Measurements from ENCODE around the gene IFFO2.
A peak's percentile ranks its signal among the peaks of the same experiment; 100 is the strongest.

Gene IFFO2

DNA sequence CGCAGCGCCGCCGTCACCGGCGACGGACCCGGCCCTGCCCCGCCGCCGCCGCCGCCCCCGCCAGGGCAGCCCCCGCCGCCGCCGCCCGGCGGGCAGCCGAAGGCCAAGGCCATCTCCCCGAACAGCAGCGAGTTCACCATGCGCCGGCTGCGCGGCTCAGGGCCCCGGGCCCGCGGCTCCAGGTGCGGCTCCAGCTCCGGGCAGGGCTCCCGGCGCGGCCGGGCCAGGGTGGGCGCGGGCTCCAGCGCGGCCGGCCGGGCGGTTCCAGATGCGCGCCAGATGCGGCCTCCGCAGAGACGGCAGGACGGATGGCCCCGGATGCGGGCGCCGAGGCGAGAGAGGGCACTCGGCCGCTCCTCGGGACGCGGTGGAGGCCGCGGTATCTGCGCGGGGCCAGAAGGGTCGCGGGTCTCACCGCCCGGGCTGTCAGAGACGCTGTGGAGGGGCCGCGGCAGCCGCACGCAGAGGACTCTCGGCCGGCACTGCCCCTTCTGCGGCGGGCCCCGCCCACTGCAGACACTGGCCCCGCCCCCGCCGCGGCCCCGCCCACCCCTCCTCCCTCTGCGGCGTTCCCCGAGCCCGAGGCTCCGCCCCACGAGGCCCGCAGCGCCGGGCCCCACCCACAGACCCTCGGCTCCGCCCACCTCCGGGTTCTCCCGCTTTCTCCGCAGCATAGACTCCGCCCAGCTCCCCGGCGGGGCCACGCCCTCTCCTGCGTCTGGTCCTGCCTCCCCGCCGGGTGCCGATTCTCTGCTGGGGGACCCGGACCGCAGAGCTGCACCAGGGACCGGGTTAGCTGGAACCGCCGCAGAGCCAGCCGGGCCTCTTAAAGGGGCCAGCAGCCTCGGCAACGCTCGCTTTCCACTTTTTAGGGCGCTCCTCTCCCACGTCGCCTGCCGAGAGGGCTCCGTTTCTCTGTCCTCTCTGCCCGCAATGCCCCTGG, at the start of gene IFFO2:
Gene IFFO2 (minus strand): TSS at position 484 of the 943 bp plus-strand sequence. CDS start 344 bp downstream, at position 140.
- peak; percentile 99 for DNase-seq

DNA sequence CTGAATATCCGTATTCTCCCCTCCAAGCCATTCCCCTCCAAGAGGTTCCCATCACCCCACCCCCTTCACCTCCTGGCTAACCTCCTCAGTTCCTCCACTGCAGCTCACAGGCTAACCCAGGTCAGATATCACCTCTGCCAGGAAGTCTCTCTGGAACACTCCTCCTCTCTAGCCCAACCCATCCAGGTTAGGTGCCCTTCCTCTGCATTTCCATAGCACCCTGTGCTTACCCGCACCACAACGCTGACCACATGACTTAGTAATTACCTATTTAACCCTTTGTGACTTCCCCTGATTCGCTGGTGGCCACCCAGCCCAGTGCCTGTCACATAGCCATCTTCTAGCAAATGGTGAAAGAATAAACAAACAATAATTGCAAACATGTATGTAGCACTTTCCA, 49.5 kb upstream of the IFFO2 start:
- DNase-seq = peak; percentile 51

DNA sequence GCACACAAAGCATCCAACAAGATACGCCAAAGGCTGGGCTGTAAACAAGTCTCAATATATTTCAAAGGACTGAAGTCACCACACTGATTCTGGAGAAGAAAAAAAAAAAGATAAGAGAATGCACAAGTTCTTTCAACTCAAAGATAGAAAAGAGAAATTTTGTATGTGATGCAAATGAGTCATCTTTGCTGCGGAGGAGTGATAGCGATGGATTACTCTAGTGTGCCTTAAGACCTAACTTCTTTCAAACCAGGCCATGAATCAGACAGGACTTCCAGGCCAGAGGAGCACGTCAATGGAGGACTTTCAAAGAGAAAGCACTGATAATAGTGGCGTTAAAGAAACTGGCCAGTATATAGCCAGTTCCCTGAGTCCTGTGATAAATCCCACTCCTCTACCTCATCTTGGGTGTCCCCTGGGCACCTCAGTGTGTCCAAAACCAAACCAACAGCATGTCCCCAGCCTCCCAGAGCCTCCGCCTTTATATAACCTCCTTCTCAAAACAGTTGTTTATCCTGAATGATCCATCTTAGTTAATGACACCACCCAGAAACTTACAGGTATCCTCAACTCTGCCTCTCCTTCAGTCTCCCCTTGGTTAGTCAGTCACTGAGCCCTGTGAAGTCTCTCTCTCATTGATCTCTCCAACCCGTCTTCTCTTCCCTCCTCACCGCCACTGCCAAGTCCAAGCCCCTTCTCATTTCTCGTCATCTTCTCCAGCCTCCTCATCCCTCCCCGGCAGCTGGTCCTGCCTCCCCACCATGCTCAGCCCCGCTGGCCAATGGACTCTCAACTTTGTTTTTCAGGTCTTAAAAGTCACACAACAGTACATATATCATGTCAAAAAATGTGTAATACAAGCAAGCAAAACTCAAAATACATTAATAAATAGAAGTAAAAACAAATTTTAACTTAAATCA, 47.2 kb upstream of the IFFO2 start:
- peak; percentile 53 for DNase-seq

DNA sequence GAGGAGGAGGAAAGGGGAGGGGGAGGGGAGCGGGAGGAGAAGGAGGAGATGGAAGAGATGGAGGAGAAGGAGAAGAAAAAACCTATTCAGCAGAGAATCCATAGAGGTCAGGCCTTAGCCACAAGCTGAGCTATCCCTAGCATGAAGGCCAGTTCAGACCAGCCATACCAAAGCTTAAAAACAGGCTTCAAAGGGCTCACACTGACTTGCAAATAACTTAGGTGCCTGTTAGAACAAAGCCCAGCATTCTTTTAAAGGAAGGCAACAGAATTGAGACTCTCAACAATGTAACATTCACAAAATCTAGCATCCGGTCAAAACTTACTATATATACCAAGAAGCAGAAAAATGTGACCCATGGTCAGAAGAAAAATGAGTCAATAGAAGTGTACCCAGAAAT, 43.6 kb upstream of the IFFO2 start:
- no peak for DNase-seq

DNA sequence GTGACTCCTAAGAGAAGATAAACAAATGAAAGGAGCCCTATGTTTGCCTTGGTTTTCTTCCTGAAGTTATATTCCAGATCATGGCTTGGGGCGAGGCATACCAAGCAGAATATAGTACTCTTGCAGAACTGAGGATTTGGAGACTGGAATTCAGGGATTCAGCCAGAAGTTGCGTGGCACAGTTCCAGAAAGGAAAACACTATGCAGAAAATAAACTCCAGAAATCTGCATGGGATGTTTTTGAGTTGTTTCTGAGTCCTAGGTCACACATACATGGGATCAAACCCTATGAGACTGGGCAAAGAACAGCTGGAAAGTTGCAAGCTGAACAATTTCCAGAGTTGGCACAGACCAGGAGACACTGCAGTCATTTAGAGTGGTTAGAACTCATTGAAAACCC, 42.9 kb upstream of the IFFO2 start:
- DNase-seq = no peak

DNA sequence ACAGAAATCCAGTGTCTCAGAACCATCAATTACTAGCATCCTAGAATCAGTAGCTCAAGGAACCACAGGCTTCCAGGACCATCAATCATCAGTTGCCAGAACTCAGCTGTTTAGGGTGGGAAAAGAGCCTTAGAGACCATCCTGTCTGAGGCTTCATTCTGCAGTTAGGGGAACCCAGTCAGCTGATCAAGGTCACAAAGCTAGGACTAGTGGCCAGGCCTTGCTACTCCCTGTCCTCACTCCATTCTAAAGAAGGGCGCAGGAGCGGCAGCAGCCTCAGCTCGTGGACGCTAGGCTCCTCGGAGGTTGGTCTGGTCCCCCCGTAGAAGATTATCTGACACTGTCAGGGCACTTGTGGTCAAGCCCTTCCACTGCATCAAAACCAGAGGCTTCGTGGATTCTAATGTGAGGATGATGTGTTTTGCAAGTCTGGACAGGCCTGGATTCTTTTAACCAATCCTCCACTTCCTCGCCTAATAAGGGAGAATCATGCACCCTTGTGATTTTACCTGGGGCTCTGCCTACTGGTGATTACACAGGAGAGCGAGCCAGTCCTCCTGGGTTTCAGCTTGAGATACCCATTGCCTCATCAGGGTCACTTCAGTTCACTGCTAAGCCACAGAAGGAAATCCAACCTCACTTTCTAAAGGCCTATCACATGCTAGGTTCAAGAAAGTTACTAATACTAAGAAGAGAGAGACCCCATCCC, 41.7 kb upstream of the IFFO2 start:
- DNase-seq = peak; percentile 37

DNA sequence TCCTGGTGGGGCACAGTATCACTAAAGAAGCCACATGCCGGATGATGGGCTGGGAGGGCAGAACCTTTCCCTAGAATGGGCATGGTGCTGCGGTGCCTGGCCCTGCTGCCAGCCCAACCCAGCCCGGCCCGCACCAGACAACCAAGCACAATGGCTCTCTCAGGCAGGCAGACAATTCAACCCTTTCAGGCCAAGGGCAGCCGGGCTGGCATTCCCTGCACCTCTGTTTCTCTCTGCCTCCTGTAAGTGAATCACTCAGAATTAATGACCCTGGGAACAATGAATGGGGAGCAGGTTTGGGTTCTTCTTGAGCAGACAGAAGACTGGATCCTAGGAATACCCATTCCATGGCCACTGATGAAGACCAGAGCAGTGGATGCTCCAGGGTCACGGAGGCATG, 41.0 kb upstream of the IFFO2 start:
- DNase-seq = peak; percentile 40

DNA sequence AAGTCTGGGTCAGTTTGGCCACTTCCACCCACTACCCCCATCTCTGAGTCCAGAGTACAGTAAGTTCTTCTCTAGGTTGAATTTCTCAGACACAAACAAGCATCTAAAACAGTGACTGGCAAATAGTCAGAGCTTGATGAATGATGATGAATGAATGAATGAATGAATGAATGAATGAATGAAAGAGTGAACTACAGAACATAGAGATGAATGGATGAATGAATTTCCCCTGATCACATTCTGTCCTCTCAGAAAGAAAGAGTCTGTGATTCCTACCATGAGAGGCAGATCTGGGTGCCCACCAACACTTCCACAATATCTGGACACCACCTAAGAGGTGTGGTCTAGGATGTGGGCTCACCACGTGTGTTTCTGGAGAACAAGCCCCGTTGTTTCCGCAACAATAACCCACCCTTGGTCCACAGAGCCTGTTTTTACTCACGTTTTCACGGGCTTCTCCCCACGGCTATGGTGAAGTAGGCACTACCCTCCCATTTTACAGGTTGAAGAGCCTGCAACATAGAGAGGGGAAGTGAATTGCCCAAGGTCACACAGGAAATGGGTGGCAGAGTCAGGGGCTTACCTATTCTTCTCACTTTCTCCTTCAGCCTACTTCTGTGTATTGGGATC, 40.2 kb upstream of the IFFO2 start:
- peak; percentile 44 for DNase-seq

DNA sequence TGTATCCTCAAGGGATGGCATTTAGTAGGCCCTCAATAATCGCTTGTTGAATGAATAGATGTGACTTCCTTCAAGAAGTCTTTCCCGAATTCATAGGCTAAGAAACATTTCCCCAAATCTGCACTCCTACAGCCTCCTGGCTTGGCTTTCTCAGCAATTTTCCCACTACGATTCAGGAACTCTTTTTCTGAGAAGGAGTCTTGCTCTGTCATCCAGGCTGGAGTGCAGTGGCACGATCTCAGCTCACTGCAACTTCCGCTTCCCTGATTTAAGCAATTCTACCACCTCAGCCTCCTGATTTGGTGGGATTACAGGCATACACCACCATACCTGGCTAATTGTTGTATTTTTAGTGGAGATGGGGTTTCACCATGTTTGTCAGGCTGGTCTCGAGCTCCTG, 37.9 kb upstream of the IFFO2 start:
- peak; percentile 22 for DNase-seq

DNA sequence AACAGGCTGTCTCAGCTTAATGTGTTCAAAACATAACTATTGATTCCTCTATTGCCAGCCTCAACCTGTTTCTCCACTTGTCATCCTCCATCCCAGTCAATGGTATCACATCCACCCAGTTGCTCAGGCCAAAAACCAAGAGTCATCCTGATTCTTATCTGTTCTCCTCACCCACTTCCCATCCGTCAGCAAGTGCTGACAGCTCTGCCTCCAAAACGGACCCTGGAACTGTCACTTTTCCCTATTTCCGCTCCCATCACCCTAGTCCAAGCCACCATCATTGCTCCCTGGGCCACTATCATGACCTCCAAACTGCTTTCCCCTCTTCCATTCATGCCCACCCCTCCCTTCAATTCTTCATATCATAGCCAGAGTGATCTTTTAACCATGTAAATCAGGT, 36.2 kb upstream of the IFFO2 start:
- peak; percentile 3 for DNase-seq

DNA sequence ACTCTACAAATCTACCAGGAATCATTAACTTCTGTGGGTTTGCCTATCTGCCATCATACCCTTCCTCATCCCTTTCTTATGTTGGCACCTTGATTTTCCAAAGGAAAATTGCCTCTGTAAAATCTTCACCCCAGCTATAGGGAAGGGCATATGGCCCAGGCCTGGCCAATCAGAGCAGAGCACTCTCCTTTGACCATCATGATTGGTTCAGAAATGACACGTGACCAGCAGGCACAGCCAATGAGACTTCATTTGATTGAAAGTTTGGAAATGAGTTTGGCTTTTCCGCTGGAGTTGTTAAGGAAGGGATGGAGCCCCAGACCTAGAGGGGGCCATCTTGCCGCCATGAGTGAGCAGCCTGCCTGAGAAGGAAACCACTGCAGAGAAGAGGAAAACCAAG, 35.1 kb upstream of the IFFO2 start:
- peak; percentile 29 for DNase-seq

DNA sequence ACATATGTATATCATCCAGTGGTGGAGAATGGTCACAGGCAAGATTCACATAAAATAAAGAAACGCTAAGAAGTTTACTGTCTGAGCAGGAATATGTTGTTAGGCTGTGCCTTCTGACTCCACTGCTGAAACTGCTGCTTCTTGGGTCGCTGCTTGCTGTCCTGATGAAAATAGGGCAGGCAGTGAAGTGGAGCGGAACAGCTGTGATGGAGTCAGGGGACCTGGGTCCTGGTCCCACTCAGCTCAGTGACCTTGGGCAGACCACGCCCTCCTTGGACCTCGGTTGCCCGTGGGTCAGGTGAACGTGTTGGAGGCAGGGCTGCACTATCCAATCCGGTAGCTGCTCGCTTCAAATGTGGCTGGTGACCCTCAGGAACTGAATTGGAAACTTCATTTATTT, 33.4 kb upstream of the IFFO2 start:
- peak; percentile 22 for DNase-seq

DNA sequence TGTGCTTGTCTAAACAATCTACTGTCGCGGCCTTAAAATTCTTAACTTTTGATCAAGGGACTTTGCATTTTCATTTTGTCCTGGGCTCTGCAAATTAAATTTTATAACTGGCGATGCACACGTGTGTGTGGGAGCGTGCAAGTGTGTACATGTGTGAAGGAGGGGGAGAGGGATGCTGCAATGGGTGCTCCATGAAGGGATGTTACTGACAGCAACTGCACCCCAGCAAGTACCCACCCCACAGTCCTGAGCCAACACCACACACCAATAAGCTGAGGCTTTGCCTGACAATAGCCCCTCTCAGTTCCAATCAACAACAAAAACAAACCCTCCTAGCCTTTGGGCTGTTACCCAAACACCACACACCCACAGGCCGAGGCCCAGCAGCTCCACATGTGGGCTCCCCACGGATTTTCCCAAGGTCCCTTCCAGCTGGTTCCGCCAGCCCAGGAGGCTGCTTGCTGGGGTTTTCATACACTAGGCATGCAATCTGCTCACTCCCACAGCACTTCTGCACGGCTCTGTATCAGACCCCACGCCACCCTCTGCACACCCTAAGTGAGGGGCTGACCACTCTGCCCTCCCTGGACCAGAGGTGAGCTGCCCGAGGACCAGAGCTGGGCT, 32.8 kb upstream of the IFFO2 start:
- peak; percentile 15 for DNase-seq

DNA sequence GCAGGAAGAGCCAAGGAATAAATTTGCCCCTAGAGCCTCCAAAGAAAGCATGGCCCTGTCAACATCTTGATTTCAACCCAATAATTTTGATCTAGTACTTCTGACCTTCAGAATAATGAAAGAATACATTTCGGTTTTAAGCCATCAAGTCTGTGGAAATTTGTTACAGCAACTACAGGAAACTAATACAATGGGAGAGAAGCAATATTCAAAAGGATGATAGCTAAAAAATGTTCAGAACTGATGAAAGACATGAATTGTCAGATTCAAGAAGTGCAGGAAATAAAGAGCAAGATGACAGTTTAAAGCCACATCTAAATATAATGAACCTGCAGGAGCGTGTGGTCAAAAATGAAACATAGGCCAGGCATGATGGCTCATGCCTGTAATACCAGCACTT, 24.8 kb upstream of the IFFO2 start:
- no peak for DNase-seq

DNA sequence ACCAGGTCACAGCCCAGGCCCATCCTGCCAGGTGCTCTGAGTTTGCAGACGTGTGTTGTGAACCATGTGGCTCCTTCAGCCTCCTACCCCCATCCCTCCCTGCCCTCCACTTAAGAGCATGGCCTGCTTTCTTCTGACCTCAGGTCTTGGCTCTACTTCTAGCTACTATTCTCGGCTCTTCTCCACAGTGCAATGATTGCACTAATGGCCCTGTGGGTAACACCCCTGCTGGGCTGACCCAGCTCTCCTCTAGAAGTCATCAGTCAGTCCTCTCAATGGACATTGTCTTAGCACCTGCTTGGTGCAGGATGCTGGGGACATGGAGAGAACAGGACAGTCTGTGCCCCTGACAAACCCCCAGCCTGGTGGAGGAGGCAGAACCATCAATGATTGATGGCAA, 22.2 kb upstream of the IFFO2 start:
- DNase-seq = no peak

DNA sequence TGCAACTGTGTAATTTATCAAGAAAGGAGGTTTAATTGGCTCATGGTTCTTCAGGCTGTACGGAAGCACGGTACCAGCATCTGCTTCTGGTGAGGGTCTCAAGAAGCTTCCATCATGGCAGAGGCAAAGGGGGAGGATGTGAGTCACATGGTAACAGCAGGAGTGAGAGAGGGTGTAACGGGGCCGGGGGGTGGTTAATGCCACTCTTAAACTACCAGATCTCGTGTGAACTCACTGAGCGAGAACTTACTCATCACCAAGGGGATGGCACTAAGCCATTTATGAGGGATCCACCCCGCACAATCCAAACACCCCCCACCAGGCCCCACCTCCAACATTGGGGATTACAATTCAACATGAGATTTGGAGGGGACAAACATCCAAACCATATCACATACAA, 21.0 kb upstream of the IFFO2 start:
- peak; percentile 42 for DNase-seq

DNA sequence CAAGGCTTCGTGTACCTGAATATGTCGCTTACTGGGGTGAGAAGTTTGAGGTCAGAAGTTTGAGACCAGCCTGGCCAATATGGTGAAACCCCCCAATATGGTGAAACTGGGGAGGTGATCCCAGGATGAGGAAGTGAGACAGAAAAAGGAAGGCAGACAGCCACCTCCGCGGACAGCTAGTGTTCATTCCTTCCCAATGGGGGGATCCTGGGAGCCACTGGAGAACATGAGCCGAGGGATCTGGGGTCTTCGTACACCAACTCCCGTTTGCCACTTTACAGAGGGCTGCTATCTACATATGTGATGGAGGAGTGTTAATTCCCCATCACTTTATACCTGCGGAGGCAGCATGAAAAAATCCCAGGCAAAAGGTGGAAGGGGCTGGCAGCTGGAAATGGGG, 19.6 kb upstream of the IFFO2 start:
- peak; percentile 34 for DNase-seq

DNA sequence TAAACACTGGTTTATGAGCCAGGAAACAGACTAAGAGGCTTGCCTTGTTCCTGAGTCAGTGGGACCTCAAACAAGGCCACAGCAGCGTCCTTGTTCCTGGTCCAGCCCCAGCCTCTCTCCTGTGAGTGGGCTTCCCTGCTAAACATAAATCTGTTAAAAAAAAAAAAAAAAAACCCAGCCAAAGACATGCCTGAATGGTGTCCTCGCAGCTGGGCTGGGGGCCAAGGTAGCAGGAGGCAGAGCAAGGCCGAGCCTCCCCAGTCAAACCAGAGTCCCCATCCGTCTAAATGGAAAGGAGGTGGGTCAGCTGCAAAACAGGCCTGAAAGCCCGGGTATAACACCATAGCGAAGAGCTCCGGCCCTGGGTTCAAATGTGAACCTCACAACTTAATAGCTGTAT, 18.1 kb upstream of the IFFO2 start:
- DNase-seq = no peak

DNA sequence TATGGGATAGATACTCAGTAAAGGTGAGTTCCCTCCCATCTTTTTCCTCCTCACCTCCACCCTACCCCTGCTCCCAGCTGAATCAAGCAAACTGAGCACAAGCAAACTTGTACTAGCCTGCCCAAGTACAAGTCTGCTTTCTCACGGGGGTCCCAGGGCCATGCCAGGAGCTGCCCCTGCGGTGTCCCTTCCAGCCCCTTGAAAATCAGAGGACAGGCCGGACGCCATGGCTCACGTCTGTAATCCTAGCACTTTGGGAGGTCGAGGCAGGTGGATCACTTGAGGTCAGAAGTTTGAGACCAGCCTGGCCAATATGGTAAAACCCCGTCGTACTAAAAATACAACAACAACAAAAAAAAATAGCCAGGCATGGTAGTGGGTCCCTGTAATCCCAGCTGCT, 17.5 kb upstream of the IFFO2 start:
- DNase-seq = no peak

DNA sequence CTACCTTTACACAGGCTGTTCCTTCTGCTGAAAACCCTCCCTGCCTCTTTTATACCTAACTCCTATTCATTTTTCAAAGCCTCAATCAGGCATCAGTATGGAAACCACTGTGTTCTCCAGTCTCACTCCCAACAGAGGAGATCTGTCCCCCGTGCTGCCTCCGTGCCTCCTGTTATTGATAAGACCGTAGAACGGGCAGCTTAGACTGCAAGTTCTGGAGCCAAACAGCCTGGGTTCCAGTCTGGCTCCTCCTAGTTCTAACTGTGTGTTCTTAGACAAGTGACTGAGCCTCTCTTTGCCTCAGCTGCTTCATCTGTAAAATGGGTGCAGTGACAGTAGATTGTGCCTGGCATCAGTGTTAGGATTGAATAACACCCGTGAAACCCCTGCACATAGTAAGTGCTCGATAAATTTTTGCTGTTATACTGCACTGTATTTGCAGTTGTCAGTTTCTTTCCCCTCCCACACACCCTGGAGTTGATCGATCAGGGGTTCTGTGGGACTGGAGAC, 17.0 kb upstream of the IFFO2 start:
- DNase-seq = no peak

DNA sequence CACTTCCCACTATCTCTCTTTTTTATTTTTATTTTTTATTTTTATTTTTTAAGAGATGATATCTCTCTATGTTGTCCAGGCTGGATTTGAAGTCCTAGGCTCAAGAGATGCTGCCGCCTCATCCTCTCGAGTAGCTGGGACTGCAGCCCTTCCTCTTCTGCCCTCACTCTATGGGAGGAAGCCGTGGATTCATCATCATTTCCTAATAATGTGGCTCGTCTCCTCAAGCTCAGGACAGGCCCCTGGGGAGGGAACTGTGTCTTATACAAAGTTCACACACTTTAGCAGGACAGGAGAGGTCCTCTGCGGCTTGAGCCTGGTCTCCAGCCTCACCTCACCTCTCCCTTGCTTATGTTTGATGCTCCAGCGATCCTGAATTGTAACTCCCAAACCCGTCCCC, 16.5 kb upstream of the IFFO2 start:
- DNase-seq = no peak

DNA sequence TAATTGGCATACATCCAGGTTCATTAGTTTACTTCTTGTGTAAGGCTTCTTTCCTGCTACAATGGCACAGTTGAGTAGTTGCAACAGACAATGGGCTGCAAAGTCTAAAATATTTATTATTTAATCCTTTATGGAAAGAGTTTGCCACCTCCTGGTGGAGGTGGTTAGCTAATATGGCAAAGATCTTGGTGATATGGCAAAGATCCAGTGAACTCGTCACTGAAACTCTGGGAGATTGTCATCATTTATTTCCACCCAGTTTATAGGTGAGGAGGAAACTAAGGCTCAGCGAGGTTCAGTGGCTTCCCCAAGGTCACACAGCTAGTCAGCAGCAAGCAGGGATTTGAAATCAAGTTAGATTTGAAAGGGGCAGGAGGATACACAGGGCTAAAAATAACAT, 16.1 kb upstream of the IFFO2 start:
- no peak for DNase-seq

All from activated CD8-positive, alpha-beta memory T cell treated with anti-CD3 and anti-CD28 coated beads, Interleukin-2, amount 50 U/mL, for 48 hours (primary cell).